IMR-90 (cell line): ENCODE results near the gene ZNF700. TPM values are rescaled to one million over a fixed set of nuclear protein-coding genes. Genes with fewer than 3 reads are reported as not detected.

Experiments
- ATAC-seq: fragments of 200-7000 bp; cut with Tn5 transposase; 2 replicates; pipeline ENCODE4 v1.9.1; 2020; ENCODE audit warnings: low read depth, mild to moderate bottlenecking, moderate library complexity
- BruUV-seq: library from RNA; stranded (reverse); fragments of 400-500 nt; replicated peaks from 2 replicates; lab custom pipeline; 2021; lab: Mats Ljungman, UMichigan
- CTCF ChIA-PET: fragments of 300-600 bp; formaldehyde crosslinking; extraction: SDS; loops from one replicate; lab custom pipeline; 2021; ENCODE audit warnings: antibody characterized with exemption; lab: Yijun Ruan, JAX
- POLR2A ChIA-PET: fragments of 300-600 bp; sonication (Branson Sonifier 250); formaldehyde crosslinking; loops from one replicate; lab custom pipeline; 2022; ENCODE audit warnings: antibody characterized with exemption; ENCODE audit not compliant: unreplicated experiment; lab: Charles Lee
- DNase-seq: peaks from one replicate; pipeline ENCODE4 v3.0.0; 2013
- H2AFZ ChIP-seq: replicated peaks from 2 replicates; pipeline ENCODE3; 2013; ENCODE audit warnings: low read length, mild to moderate bottlenecking; ENCODE audit not compliant: poor library complexity
- H2AK5ac ChIP-seq: 2 replicates; pipeline ENCODE4 v1.6.1; 2013; ENCODE audit warnings: low read depth, low read length, inconsistent platforms
- H2AK9ac ChIP-seq: replicated peaks from 2 replicates; pipeline ENCODE3; 2013; ENCODE audit warnings: mild to moderate bottlenecking, low read depth, low read length, moderate library complexity; ENCODE audit not compliant: poor library complexity
- H2BK120ac ChIP-seq: 2 replicates; pipeline ENCODE4 v1.6.1; 2013; ENCODE audit warnings: low read depth, low read length, inconsistent platforms
- H2BK15ac ChIP-seq: 3 replicates; pipeline ENCODE4 v1.6.1; 2013; ENCODE audit warnings: low read depth, low read length, inconsistent platforms
- H2BK20ac ChIP-seq: 2 replicates; pipeline ENCODE4 v1.6.1; 2013; ENCODE audit warnings: low read depth, mild to moderate bottlenecking, inconsistent platforms, low read length, moderate library complexity
- H2BK5ac ChIP-seq: 2 replicates; pipeline ENCODE4 v1.6.1; 2013; ENCODE audit warnings: mild to moderate bottlenecking, low read depth, low read length, inconsistent platforms; ENCODE audit not compliant: poor library complexity, severe bottlenecking
- H3K14ac ChIP-seq: replicated peaks from 2 replicates; pipeline ENCODE4 v1.6.1; 2013; ENCODE audit warnings: low read depth, low read length, inconsistent platforms
- H3K18ac ChIP-seq: 2 replicates; pipeline ENCODE4 v1.6.1; 2013; ENCODE audit warnings: low read depth, low read length, control low read depth
- H3K23ac ChIP-seq: 2 replicates; pipeline ENCODE4 v1.6.1; 2013; ENCODE audit warnings: low read depth, low read length, inconsistent platforms
- H3K27ac ChIP-seq: 2 replicates; pipeline ENCODE4 v1.5.1; 2013; ENCODE audit warnings: mild to moderate bottlenecking, control low read depth, low read length; ENCODE audit not compliant: insufficient read depth
- H3K27me3 ChIP-seq: 2 replicates; pipeline ENCODE4 v1.6.1; 2013; ENCODE audit warnings: low read length; ENCODE audit not compliant: control insufficient read depth, insufficient read depth
- H3K36me3 ChIP-seq: 2 replicates; pipeline ENCODE4 v1.6.1; 2013; ENCODE audit warnings: low read length, mixed read lengths; ENCODE audit not compliant: control insufficient read depth, insufficient read depth
- H3K4ac ChIP-seq: 2 replicates; pipeline ENCODE4 v1.6.1; 2013; ENCODE audit warnings: low read depth, low read length, inconsistent platforms
- H3K4me1 ChIP-seq: 2 replicates; pipeline ENCODE4 v1.6.1; 2013; ENCODE audit warnings: low read length, mixed read lengths; ENCODE audit not compliant: control insufficient read depth, insufficient read depth
- H3K4me2 ChIP-seq: 2 replicates; pipeline ENCODE4 v1.6.1; 2013; ENCODE audit warnings: low read depth, mild to moderate bottlenecking, control low read depth, low read length, moderate library complexity
- H3K4me3 ChIP-seq: 2 replicates; pipeline ENCODE4 v1.5.1; 2013; ENCODE audit warnings: low read depth, mild to moderate bottlenecking, control low read depth, low read length, moderate library complexity; ENCODE audit not compliant: insufficient read depth
- H3K56ac ChIP-seq: 2 replicates; pipeline ENCODE4 v1.6.1; 2013; ENCODE audit warnings: low read length, inconsistent platforms; ENCODE audit not compliant: insufficient read depth; ENCODE audit errors: extremely low read depth
- H3K79me1 ChIP-seq, 2 experiments: 2 replicates each; pipeline ENCODE4 v1.6.1; 2013; ENCODE audit warnings: low read length in 2 of 2, inconsistent platforms in 1 of 2, low read depth in 1 of 2
- H3K9ac ChIP-seq: 2 replicates; pipeline ENCODE4 v1.6.1; 2013; ENCODE audit warnings: low read depth, low read length, control low read depth
- H3K9me1 ChIP-seq: 2 replicates; pipeline ENCODE4 v1.6.1; 2013; ENCODE audit warnings: low read length, inconsistent platforms; ENCODE audit not compliant: insufficient read depth
- H3K9me3 ChIP-seq: 2 replicates; pipeline ENCODE4 v1.6.1; 2013; ENCODE audit warnings: low read length; ENCODE audit not compliant: control insufficient read depth, insufficient read depth
- H4K20me1 ChIP-seq: 2 replicates; pipeline ENCODE4 v1.6.1; 2013; ENCODE audit warnings: low read length, inconsistent platforms; ENCODE audit not compliant: insufficient read depth
- H4K5ac ChIP-seq: 2 replicates; pipeline ENCODE4 v1.6.1; 2013; ENCODE audit warnings: mild to moderate bottlenecking, low read depth, low read length, control low read depth
- H4K8ac ChIP-seq, 2 experiments: 2 replicates each; pipeline ENCODE4 v1.6.1; 2013; ENCODE audit warnings: low read depth in 2 of 2, low read length in 2 of 2, control low read depth in 1 of 2, inconsistent platforms in 1 of 2
- H4K91ac ChIP-seq: 2 replicates; pipeline ENCODE4 v1.6.1; 2013; ENCODE audit warnings: low read depth, low read length, inconsistent platforms; ENCODE audit not compliant: insufficient read depth
- CEBPB ChIP-seq: IDR thresholded peaks from 2 replicates; pipeline ENCODE4 v1.6.1; 2012; ENCODE audit warnings: low read depth, low read length, improper control_type of control experiment
- CTCF ChIP-seq: conservative IDR thresholded peaks from 2 replicates; pipeline ENCODE4 v1.5.1; 2012; ENCODE audit warnings: mild to moderate bottlenecking, low read depth, low read length, improper control_type of control experiment
- MAFK ChIP-seq: IDR thresholded peaks from 2 replicates; pipeline ENCODE4 v1.6.1; 2012; ENCODE audit warnings: low read depth, low read length, improper control_type of control experiment
- MAZ ChIP-seq: IDR thresholded peaks from 2 replicates; pipeline ENCODE4 v1.6.1; 2012; ENCODE audit warnings: low read depth, mild to moderate bottlenecking, low read length, improper control_type of control experiment, moderate library complexity, borderline replicate concordance
- NFE2L2 ChIP-seq: fragments of 150-350 bp; IDR thresholded peaks from 2 replicates; pipeline ENCODE4 v1.6.1; 2016; ENCODE audit warnings: low read depth, mild to moderate bottlenecking, low read length
- POLR2A ChIP-seq: IDR thresholded peaks from 2 replicates; pipeline ENCODE4 v1.6.1; 2012; ENCODE audit warnings: mild to moderate bottlenecking, low read depth, low read length
- RCOR1 ChIP-seq: IDR thresholded peaks from 2 replicates; pipeline ENCODE4 v1.6.1; 2012; ENCODE audit warnings: mild to moderate bottlenecking, low read length, improper control_type of control experiment; ENCODE audit not compliant: insufficient replicate concordance
- RFX5 ChIP-seq: IDR thresholded peaks from 2 replicates; pipeline ENCODE4 v1.8.0; 2012; ENCODE audit warnings: low read depth, mild to moderate bottlenecking, low read length, moderate library complexity
- WGBS, 2 experiments: methylation state at CpG; one replicate each; pipeline versions ENCODE4 v1.1.5 to v1.1.7; 2013; ENCODE audit warnings: missing lambda C conversion rate in 2 of 2; ENCODE audit not compliant: insufficient read length in 1 of 2; ENCODE audit errors: extremely low coverage in 2 of 2; 5-methylcytosine and 5-hydroxymethylcytosine counted together
- dilution Hi-C: fragments of 300-500 bp; cut with HindIII; formaldehyde crosslinking; loops from one replicate; pipeline ENCODE4 v1.14.3; 2018; ENCODE audit warnings: low sequenced_read_pairs; ENCODE audit not compliant: unreplicated experiment
- in situ Hi-C: fragments of 300-500 bp; cut with MboI; formaldehyde crosslinking; loops from 3 replicates; pipeline ENCODE4 v1.14.3; 2019; ENCODE audit warnings: low sequenced_read_pairs, inconsistent platforms, mixed read lengths
- intact Hi-C: fragments of 100-400 bp; cut with micrococcal nuclease; formaldehyde crosslinking; loops from 2 replicates; pipeline ENCODE4 v1.10.0; 2022
- polyA plus RNA-seq, 3 experiments: library from polyadenylated mRNA; depleted of rRNA; stranded (reverse); fragments of >200 nt; gene quantifications; 2 replicates each; pipeline ENCODE4 v1.2.3, GENCODE V29; 2012; ENCODE audit warnings: low replicate concordance in 1 of 3
- total RNA-seq: library from RNA; depleted of rRNA; stranded (reverse); fragments of >200 nt; gene quantifications from 2 replicates; pipeline ENCODE4 v1.2.3, GENCODE V29; 2012

The ZNF700 gene
- total and polyA plus RNA-seq, 2 of the 4 experiments (the other 2 are of a cell fraction): 5.3 to 10.2 TPM

GRCh38 chr19:11948646-11949045 is 23.7 kb downstream of the ZNF700 start:
- Histone ChIP-seq H3K36me3 (peaks cover 57% of the 10 kb centered on the region), H3K9me3 (peaks cover 90% of the 10 kb centered on the region), H3K27me3 (no peaks in the 10 kb centered on the region), H3K9ac (no peak overlapping the region), H3K56ac (no peak overlapping the region), H2BK20ac (no peak overlapping the region), H2BK15ac (no peak overlapping the region), H4K8ac (no peak overlapping the region), H4K91ac (no peak overlapping the region), H3K14ac (no peak overlapping the region), H3K27ac (no peak overlapping the region), H3K79me1 (peaks cover 13 to 17% of the 10 kb centered on the region in 2 experiments; a peak in 3 of 4 replicates), H3K4me3 (no peak overlapping the region), H3K4me2 (no peak overlapping the region), H3K4ac (no peak overlapping the region), H2BK5ac (no peak overlapping the region), H3K23ac (no peak overlapping the region), H3K4me1 (no peaks in the 10 kb centered on the region), H4K20me1 (no peaks in the 10 kb centered on the region), H2BK120ac (no peak overlapping the region), H2AK5ac (no peak overlapping the region), H3K18ac (no peak overlapping the region), H2AK9ac (no peak overlapping the region), H3K9me1 (no peaks in the 10 kb centered on the region), H2AFZ (no peak overlapping the region), H4K5ac (no peak overlapping the region)
- in situ Hi-C loops (no loop called here), intact Hi-C loops (no loop called here), dilution Hi-C loops (no loop called here)
- CTCF ChIA-PET: no interaction called here
- WGBS, 2 experiments: no CpG with 5 or more reads among the region's 3 CpGs
- POLR2A ChIA-PET: no interaction called here
- ATAC-seq (no peak), DNase-seq (no peak)
- TF ChIP-seq CTCF: no peak
- TF ChIP-seq RCOR1: no peak
- no peak for TF ChIP-seq MAZ
- no peak for TF ChIP-seq RFX5
- TF ChIP-seq MAFK: no peak
- no peak for TF ChIP-seq CEBPB
- TF ChIP-seq NFE2L2: no peak
- TF ChIP-seq POLR2A: no peak
- no TSS peak for BruUV-seq
